ENCODE data around the gene STK16. TPM values are rescaled to one million over a fixed set of nuclear protein-coding genes. Genes with fewer than 3 reads are reported as not detected.
A peak's percentile ranks its signal among the peaks of the same experiment; 100 is the strongest.

Gene STK16
- total and polyA plus RNA-seq, 2 of the 13 experiments (the other 11 are each of a cell fraction or from before 2014, with no cell fraction given) = 28.0 to 50.9 TPM

GRCh38 chr2:219228911-219229304 lies 16.4 kb upstream of the STK16 start (continued):
- TF ChIP-seq ZNF607 (CRISPR knock-in tag; IDR thresholded peaks at IDR 0.05; ENCODE audit: borderline replicate concordance) = no peak; the same call in 1 of the 2 replicates
- no peak for TF ChIP-seq SP140L (CRISPR knock-in tag; IDR thresholded peaks at IDR 0.05; ENCODE audit: borderline replicate concordance)
- TF ChIP-seq ZNF615 (CRISPR knock-in tag; IDR thresholded peaks at IDR 0.05; ENCODE audit: borderline replicate concordance) = peak; percentile 29; the same call in 1 of the 2 replicates
- no peak for TF ChIP-seq HHEX (CRISPR knock-in tag; IDR thresholded peaks at IDR 0.05)
- TF ChIP-seq CENPX (CRISPR knock-in tag; IDR thresholded peaks at IDR 0.05) = no peak
- TF ChIP-seq CENPBD1 (CRISPR knock-in tag; IDR thresholded peaks at IDR 0.05; ENCODE audit: borderline replicate concordance, low read depth) = no peak; the same call in 1 of the 2 replicates
- TF ChIP-seq JUND (CRISPR knock-in tag; IDR thresholded peaks at IDR 0.05) = 0 out of 2 replicates have a peak, but pooled peaks have one; percentile 9
- TF ChIP-seq, protein P1, sequence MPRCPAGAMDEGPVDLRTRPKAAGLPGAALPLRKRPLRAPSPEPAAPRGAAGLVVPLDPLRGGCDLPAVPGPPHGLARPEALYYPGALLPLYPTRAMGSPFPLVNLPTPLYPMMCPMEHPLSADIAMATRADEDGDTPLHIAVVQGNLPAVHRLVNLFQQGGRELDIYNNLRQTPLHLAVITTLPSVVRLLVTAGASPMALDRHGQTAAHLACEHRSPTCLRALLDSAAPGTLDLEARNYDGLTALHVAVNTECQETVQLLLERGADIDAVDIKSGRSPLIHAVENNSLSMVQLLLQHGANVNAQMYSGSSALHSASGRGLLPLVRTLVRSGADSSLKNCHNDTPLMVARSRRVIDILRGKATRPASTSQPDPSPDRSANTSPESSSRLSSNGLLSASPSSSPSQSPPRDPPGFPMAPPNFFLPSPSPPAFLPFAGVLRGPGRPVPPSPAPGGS (CRISPR knock-in tag; IDR thresholded peaks at IDR 0.05) = no peak
- no peak for TF ChIP-seq HMG20A (CRISPR knock-in tag; IDR thresholded peaks at IDR 0.05; ENCODE audit: borderline replicate concordance)
- TF ChIP-seq ELF1 (CRISPR knock-in tag; IDR thresholded peaks at IDR 0.05) = peak; percentile 2; the same call in 1 of the 2 replicates
- TF ChIP-seq, protein P2, sequence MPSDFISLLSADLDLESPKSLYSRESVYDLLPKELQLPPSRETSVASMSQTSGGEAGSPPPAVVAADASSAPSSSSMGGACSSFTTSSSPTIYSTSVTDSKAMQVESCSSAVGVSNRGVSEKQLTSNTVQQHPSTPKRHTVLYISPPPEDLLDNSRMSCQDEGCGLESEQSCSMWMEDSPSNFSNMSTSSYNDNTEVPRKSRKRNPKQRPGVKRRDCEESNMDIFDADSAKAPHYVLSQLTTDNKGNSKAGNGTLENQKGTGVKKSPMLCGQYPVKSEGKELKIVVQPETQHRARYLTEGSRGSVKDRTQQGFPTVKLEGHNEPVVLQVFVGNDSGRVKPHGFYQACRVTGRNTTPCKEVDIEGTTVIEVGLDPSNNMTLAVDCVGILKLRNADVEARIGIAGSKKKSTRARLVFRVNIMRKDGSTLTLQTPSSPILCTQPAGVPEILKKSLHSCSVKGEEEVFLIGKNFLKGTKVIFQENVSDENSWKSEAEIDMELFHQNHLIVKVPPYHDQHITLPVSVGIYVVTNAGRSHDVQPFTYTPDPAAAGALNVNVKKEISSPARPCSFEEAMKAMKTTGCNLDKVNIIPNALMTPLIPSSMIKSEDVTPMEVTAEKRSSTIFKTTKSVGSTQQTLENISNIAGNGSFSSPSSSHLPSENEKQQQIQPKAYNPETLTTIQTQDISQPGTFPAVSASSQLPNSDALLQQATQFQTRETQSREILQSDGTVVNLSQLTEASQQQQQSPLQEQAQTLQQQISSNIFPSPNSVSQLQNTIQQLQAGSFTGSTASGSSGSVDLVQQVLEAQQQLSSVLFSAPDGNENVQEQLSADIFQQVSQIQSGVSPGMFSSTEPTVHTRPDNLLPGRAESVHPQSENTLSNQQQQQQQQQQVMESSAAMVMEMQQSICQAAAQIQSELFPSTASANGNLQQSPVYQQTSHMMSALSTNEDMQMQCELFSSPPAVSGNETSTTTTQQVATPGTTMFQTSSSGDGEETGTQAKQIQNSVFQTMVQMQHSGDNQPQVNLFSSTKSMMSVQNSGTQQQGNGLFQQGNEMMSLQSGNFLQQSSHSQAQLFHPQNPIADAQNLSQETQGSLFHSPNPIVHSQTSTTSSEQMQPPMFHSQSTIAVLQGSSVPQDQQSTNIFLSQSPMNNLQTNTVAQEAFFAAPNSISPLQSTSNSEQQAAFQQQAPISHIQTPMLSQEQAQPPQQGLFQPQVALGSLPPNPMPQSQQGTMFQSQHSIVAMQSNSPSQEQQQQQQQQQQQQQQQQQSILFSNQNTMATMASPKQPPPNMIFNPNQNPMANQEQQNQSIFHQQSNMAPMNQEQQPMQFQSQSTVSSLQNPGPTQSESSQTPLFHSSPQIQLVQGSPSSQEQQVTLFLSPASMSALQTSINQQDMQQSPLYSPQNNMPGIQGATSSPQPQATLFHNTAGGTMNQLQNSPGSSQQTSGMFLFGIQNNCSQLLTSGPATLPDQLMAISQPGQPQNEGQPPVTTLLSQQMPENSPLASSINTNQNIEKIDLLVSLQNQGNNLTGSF (CRISPR knock-in tag; IDR thresholded peaks at IDR 0.05) = no peak
- TF ChIP-seq, protein P3, sequence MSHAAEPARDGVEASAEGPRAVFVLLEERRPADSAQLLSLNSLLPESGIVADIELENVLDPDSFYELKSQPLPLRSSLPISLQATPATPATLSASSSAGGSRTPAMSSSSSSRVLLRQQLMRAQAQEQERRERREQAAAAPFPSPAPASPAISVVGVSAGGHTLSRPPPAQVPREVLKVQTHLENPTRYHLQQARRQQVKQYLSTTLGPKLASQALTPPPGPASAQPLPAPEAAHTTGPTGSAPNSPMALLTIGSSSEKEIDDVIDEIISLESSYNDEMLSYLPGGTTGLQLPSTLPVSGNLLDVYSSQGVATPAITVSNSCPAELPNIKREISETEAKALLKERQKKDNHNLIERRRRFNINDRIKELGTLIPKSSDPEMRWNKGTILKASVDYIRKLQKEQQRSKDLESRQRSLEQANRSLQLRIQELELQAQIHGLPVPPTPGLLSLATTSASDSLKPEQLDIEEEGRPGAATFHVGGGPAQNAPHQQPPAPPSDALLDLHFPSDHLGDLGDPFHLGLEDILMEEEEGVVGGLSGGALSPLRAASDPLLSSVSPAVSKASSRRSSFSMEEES (CRISPR knock-in tag; IDR thresholded peaks at IDR 0.05) = no peak
- TF ChIP-seq CENPT (CRISPR knock-in tag; IDR thresholded peaks at IDR 0.05; ENCODE audit: low read depth) = no peak
